Left kidney (tissue), 1 donor: ENCODE measurements around the gene OVOL3. TPM values are rescaled to one million over a fixed set of nuclear protein-coding genes. Genes with fewer than 3 reads are reported as not detected.

Source experiments
- polyA plus RNA-seq: library from polyadenylated mRNA; unstranded; fragments of 120-200 nt; gene quantifications from one replicate; pipeline ENCODE4 v1.2.1, GENCODE V29; 2013; ENCODE audit not compliant: insufficient read length

Gene OVOL3
- polyA plus RNA-seq, 1 donor: not detected

Other genes with a start within 250 kb of the OVOL3 start
- 25.0 TPM for gene APLP1, start 242.6 kb upstream of the OVOL3 start, polyA plus RNA-seq
- 4.4 TPM for gene NFKBID, start 210.6 kb upstream of the OVOL3 start, polyA plus RNA-seq
- 1.1 TPM for gene HCST, start 208.6 kb upstream of the OVOL3 start, polyA plus RNA-seq
- 7.4 TPM for gene TYROBP, start 202.8 kb upstream of the OVOL3 start, polyA plus RNA-seq
- gene LRFN3, start 174.8 kb upstream of the OVOL3 start, polyA plus RNA-seq: 10.2 TPM
- 9.4 TPM for gene SDHAF1, start 116.0 kb upstream of the OVOL3 start, polyA plus RNA-seq
- gene SYNE4, start 102.3 kb upstream of the OVOL3 start, polyA plus RNA-seq: 14.0 TPM
- 15.3 TPM for gene ALKBH6, start 96.9 kb upstream of the OVOL3 start, polyA plus RNA-seq
- 55.9 TPM for gene CLIP3, start 78.3 kb upstream of the OVOL3 start, polyA plus RNA-seq
- 9.2 TPM for gene THAP8, start 56.9 kb upstream of the OVOL3 start, polyA plus RNA-seq
- gene WDR62, start 56.2 kb upstream of the OVOL3 start, polyA plus RNA-seq: 7.8 TPM
- gene POLR2I, start 3.7 kb downstream of the OVOL3 start, polyA plus RNA-seq: 42.6 TPM
- gene TBCB, start 4.3 kb downstream of the OVOL3 start, polyA plus RNA-seq: 110 TPM
- gene CAPNS1, start 28.9 kb downstream of the OVOL3 start, polyA plus RNA-seq: 520 TPM
- 25.6 TPM for gene COX7A1, start 41.3 kb downstream of the OVOL3 start, polyA plus RNA-seq
- 8.1 TPM for gene ZNF565, start 103.5 kb downstream of the OVOL3 start, polyA plus RNA-seq
- 155 TPM for gene ZNF146, start 104.0 kb downstream of the OVOL3 start, polyA plus RNA-seq